Activated T-helper 2 cell treated with anti-CD3 and anti-CD28 coated beads, Interferon-gamma antibody, Interleukin-2, Interleukin-4, amounts not matched to agents 10 μg/mL and 5 μg/mL and 100 μg/mL, durations not matched to agents 14 hours and 24 hours and 36 hours (primary cell): ENCODE measurements around the gene RAB36. TPM values are rescaled to one million over a fixed set of nuclear protein-coding genes. Genes with fewer than 3 reads are reported as not detected.

Experiments
- DNase-seq: peaks from one replicate; pipeline ENCODE4 v3.0.0; 2021; ENCODE audit warnings: low spot score
- H3K27ac Mint-ChIP-seq: one replicate; pipeline ENCODE4 v1.8.0; 2021; ENCODE audit warnings: mixed read lengths
- H3K27me3 Mint-ChIP-seq: one replicate; pipeline ENCODE4 v1.8.0; 2021; ENCODE audit warnings: low read depth, mixed read lengths
- H3K36me3 Mint-ChIP-seq: one replicate; pipeline ENCODE4 v1.8.0; 2021; ENCODE audit warnings: low read depth, mixed read lengths
- H3K4me1 Mint-ChIP-seq: one replicate; pipeline ENCODE4 v1.8.0; 2021; ENCODE audit warnings: low read depth, mixed read lengths
- H3K4me3 Mint-ChIP-seq: one replicate; pipeline ENCODE4 v1.8.0; 2021; ENCODE audit warnings: low read depth, mild to moderate bottlenecking, moderate library complexity, mixed read lengths
- H3K9me3 Mint-ChIP-seq: one replicate; pipeline ENCODE4 v1.8.0; 2021; ENCODE audit warnings: mixed read lengths
- intact Hi-C: fragments of 100-400 bp; cut with micrococcal nuclease; formaldehyde crosslinking; loops from one replicate; pipeline ENCODE4 v1.15.1; 2023
- total RNA-seq: library from RNA; stranded (reverse); gene quantifications from 2 replicates; pipeline ENCODE4 v1.2.3, GENCODE V29; 2022

RAB36 gene
- total RNA-seq, 1 donor from 2014 or later, result not detected

GRCh38 chr22:23212061-23213021 lies 67.1 kb downstream of the RAB36 start:
- Mint-ChIP-seq H3K27ac (no peak overlapping the region), H3K36me3 (peaks cover 7% of the 10 kb centered on the region), H3K4me1 (peaks cover 36% of the 10 kb centered on the region), H3K9me3 (no peaks in the 10 kb centered on the region), H3K27me3 (no peaks in the 10 kb centered on the region), H3K4me3 (no peak overlapping the region)
- intact Hi-C loops, result no loop called here
- no peak for DNase-seq

- no peaks in the 10 kb centered on the region for H3K27me3 Mint-ChIP-seq
- no peak overlapping the region for H3K27ac Mint-ChIP-seq
- H3K4me1 Mint-ChIP-seq, result peaks cover 42% of the 10 kb centered on the region
- peaks cover 7% of the 10 kb centered on the region for H3K36me3 Mint-ChIP-seq
- intact Hi-C loops, result no loop called here
- H3K9me3 Mint-ChIP-seq, result no peaks in the 10 kb centered on the region
- no peak overlapping the region for H3K4me3 Mint-ChIP-seq
- no peak for DNase-seq
These were observed 67.8 kb downstream of the RAB36 start for GRCh38 chr22:23213022-23213555.

GRCh38 chr22:23213581-23214334 lies 68.5 kb downstream of the RAB36 start:
- intact Hi-C loops, result no loop called here
- Mint-ChIP-seq H3K4me1 (peaks cover 49% of the 10 kb centered on the region), H3K9me3 (no peaks in the 10 kb centered on the region), H3K36me3 (peaks cover 7% of the 10 kb centered on the region), H3K4me3 (no peak overlapping the region), H3K27me3 (no peaks in the 10 kb centered on the region), H3K27ac (peak overlapping the region; percentile 69)
- DNase-seq, result no peak

Other genes starting within 250 kb of the RAB36 start
- 0.32 and 0.39 TPM in 2 replicates for gene GNAZ, start 75.0 kb upstream of the RAB36 start, total RNA-seq
- not detected in 2 replicates for gene RSPH14, start 3.5 kb upstream of the RAB36 start, total RNA-seq
- gene BCR, start 35.0 kb downstream of the RAB36 start, total RNA-seq, result 32.0 and 36.0 TPM in 2 replicates